ENCODE measurements around the gene TMEM175.
"Not testable (repeated sequence)": the region's sequence is repeated elsewhere in the genome, so short reads cannot be mapped to it uniquely, and the experiment has no call there.

The TMEM175 gene

DNA sequence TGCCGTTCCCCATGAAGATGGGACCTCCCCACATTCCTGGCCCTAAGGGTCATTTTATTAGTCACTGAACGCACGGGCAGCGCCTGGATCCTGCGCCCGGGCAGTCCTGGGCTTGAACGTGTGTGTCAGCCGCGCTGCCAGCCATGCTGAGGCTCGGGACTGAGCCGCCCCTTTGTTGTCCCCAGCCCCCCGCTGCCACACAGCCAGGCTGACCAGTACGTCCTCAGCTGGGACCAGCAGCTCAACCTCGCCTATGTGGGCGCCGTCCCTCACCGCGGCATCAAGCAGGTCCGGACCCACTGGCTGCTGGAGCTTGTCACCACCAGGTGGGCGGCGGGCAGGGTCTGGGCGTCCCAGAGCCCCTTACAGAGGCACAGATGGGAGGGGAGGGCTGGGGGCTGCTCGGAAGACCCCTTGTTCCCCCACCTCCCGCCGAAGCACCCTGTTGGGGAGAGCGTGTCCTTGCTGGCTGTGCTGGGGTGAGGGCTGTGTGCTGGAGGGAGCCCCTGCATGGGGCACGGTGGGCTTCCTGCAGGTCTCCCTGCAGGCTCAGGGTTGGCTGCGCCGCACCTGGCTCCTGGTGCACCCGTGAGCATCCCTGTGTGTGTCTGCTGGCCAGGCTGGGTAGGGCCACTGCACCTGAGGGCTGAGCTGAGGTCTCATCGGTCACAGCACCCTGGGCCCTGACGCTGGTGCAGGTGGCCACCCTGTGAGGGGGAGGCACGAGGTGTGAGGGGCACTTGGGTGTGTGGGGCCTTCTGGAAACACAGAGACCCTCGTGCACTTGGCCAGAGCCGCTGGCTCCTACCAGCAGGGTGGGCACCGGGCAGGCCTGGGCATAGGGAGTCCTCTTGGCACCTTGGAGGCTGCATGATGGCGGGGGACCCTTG, 55.6 kb downstream of the TMEM175 start:
- DNase-seq (ENCODE audit: extremely low read depth in 1 of 2, low read depth in 1 of 2): no peak

DNA sequence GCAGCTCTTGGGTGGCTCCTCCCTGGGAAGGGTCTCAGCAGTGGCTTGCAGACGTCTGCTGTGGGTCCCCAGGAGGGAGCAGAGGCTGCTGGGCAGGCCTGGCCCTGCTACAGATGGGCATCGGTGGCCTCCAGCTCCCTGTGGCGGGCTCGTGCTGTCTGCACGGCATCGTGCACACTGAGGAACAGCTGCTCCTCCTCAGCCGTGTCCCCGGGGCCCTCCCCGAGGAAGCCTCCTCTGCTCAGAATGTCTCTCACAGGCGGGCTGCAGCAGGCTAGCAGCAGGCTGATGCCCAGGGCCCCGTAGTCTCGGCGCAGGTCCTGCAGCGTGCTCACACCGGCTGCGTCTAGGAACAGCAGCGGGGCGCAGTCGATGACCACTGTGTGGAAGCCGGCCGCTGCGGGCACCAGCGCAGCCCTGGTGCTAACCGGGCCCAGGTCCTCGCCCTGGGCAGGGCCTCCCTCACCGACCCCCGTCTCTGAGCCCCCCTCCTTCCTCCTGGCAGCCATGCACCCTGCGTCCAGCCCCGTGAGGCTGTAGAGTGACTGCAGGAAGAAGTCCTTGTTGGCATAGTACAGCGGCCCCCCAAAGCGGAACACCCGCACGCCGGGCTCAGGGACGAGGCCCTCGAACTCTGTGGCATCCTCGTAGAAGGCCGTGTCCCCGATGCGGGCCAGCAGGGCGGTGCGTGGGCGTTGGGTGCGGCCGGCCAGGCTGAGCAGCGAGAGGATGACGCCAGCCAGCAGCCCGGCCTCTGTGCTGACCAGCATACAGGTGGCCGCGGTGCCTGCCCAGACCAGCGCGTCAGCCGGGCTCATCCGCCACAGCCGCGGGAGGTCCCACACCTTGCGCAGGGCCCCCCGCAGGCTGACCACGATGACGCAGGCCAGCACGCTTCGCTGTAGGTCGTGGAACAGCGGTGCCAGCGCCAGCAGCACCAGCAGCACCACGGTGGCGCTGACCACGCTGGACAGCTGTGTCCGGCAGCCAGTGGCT, 56.8 kb downstream of the TMEM175 start:
- no peak for DNase-seq (ENCODE audit: extremely low read depth in 1 of 2, low read depth in 1 of 2)

DNA sequence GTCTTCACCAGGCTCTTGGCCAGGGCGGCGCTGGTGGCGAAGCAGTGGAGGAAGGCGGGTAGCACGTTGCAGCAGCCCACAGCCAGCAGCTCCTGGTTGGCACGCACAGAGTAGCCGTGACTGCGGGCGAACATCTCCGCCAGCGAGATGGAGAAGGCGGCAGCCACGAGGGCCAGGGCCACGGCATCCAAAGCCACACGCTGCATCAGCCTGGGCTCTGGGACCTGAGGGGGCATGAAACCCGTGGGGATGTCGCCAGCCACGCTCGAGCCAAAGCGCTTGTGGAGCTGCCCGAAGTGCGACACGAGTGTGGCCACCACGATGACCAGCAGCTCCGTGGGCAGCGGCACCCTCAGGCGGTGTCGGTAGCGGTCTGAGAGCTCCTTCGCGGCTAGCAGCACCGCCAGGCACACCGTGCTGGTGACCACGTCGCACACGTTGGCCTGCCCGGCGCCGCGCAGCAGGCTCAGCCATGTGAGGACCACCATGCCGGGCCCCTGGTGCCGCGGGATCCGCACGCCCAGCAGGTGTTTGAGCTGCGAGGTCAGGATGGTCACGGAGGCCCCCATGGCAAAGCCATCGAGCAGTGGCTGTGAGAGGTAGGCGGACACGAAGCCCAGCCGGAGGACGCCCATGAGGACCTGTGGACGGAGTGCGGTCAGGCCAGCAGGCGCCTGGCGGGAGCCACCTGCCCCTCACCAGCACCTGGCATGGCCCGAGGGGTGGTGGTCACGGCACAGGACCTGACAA, 57.6 kb downstream of the TMEM175 start:
- no peak for DNase-seq (ENCODE audit: extremely low read depth in 1 of 2, low read depth in 1 of 2)

DNA sequence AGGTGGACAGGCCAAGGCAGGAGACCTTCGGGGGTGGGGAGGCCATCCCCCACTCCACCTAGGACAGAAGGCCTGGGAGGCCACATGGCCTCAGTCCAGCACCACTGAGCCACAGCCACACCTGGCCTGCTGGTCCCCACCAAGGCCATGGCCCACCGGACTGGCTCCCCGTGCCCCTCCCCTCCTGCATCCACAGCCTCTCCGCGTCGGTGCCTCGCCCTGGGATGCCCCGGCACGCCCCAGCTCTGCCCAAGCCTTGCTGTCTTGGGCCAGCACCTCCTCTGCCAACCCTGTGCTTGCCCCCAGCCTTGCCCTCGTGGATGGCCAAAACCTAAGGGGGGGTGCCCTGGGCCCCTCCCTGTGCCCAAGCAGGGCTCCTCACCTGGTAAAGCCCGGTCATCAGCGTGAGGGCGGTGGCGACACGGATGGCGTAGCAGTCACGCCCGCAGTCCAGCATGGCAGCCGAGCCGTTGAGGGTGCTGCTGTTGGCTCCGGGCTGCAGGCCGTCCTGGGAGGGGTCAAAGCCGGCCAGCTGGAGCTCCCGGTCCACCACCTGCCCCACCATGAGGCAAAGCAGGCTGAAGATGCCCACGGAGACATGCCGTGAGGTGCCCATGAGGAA, 58.6 kb downstream of the TMEM175 start:
- no peak for DNase-seq (ENCODE audit: extremely low read depth in 1 of 2, low read depth in 1 of 2)

DNA sequence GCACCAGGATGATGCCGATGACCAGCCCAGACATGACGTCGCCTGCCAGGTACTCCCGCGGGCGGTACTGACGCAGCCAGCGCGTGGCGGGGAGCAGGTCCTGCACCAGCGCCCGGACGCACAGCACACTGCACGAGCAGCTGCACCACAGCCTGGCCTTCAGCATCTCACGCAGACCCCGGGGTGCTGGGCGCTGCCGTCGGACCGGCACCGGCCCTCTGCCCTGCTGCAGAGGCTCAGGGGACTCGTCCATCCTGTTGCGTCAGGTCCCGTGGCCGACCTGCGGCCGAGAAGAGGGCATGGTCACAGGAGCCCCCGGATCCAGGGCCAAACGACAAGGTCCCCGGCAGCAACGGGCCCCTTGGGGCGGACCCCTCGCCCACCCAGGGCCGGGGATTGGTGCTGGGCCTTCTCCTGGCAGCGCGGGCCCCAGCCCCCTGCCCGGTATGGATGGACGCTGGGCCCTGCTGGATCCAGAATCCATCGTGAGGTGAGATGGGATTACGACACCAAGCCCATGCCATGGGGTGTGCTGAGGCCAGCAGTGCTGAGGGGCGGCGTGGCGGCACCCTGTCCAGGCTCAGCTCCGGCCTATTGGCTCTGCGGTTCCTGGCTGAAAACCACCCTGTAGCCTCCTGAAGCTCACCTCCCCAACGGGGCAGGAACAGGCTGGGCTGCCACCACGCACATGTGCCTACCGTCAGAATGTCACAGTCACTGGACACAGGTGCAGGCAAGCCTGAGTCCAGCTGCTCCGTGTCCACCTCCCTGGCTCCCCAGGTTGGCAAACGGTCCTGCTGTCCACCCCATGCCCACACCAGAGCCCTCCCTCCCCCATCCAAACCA, 59.4 kb downstream of the TMEM175 start:
- DNase-seq (ENCODE audit: extremely low read depth in 1 of 2, low read depth in 1 of 2): no peak

DNA sequence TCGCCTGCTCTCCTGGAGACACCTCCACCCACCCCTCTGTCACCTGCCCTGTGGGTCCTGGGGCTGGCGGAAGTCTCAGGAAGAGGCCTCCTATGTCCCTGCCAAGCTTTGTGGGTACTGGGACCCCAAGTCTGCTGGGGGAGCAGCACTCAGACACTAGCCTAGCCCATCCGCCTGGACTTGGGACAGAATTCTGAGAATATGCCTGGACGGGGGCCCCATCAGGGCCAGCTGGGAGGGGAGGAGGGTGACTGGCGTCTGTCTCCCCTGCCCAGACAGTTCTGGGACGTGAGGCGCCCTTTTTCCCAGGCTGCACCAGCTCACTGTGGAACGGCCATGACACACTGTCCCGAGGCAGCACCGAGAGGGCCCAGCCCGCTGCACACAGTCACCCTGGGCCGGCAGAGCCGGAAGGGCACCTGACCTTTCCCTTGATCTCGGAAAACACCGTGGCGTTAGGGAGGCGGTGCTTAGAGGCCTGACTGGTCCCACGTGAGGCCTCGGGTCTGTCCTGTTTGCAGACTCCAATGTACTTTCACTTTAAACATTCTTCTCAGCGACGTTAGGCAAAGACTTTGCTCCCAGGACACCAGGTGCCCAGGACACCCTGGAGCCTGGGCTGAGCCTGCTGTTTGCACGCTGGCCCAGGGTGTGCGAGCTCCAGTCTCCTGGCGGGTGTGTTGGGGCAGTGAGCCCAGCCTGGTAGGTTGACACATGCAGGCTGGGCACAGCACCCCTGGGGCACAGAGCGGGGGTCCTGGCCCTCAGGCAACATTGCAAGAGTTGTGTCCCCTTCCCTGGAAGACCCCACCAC, 60.2 kb downstream of the TMEM175 start:
- DNase-seq (ENCODE audit: extremely low read depth in 1 of 2, low read depth in 1 of 2): no peak

DNA sequence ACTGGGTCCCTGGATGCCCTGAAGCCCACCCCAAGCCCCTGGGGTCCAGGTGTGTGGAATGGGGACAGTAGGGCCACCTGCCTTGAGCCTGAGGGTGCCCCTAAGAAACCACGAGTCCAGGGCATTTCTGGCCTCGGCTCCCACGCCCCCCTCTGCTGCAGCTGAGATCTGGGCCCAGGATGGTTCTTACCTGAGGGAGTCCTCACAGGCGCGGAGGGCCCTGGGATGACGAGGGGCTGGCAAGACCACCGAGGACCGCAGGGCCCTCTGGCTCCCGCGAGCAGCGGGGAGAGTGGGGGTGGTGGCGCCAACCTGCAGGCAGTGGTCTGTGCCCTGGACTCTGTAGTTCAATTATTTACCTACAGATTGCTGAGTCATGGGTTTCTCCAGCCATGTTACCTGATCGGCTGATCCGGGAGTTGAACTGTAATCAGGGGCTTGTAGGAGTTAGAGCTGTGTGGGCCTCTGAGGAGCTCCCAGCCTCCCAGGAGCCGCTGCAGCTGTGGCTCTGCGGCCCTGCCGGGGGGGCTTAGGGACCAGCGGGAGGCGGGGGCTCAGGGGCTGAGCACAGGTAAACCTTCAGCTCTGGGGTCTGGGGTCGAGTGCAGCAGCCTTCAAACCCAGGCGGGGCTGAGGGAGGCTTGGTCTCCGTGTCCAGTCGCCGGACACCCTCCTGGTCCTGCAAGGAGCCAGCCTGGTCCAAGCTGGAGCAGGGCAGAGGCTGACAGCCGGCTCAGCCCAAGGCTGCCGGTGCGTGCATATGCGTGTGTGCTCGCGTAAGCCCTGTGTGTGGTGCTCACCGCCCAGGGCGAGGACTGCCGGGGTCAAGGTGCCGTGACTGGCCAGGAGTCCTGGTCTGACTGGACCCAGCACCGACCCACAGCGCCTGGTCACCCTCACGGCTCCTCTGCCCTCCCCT, 61.1 kb downstream of the TMEM175 start, which contains the start of gene SLC26A1:
Gene SLC26A1, minus strand, starts transcription at position 294 of the 919 bp plus-strand sequence. CDS start 1,701 bp downstream, outside the sequence.
- DNase-seq (ENCODE audit: extremely low read depth in 1 of 2, low read depth in 1 of 2): no peak

DNA sequence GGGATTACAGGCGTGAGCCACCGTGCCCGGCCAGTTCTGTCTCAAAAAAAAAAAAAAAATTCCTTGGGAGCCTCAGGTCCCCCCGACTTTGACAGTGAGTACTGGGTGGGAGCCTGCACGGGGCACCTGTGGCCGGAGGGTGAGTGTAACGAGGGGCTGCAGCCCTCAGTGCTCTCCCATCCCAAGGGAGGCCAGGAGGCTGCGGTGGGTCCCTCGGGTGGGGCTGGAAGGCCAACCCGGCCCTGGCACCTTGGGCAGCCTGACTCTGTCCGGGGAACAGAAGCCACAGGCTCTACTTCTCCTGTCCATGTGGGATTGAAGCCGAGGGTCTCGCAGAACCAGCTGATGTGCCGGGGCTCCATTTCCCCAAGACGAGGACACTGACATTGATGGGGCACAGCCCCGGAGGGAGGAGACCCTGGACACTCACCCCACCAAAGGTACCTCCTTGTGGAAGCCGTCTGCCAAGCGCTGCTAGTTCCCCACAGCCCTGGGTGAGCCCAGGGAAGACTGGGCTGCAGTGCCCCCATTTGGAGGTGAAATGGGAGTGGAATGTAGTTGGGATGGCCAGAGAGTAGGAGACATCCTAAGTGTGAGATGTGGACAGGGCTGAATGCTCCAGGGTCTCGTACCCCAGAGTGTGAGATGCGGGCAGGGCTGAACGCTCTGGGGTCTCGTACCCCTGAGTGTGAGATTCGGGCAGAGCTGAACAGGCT, 63.2 kb downstream of the TMEM175 start:
- DNase-seq (ENCODE audit: extremely low read depth in 1 of 2, low read depth in 1 of 2): no peak

DNA sequence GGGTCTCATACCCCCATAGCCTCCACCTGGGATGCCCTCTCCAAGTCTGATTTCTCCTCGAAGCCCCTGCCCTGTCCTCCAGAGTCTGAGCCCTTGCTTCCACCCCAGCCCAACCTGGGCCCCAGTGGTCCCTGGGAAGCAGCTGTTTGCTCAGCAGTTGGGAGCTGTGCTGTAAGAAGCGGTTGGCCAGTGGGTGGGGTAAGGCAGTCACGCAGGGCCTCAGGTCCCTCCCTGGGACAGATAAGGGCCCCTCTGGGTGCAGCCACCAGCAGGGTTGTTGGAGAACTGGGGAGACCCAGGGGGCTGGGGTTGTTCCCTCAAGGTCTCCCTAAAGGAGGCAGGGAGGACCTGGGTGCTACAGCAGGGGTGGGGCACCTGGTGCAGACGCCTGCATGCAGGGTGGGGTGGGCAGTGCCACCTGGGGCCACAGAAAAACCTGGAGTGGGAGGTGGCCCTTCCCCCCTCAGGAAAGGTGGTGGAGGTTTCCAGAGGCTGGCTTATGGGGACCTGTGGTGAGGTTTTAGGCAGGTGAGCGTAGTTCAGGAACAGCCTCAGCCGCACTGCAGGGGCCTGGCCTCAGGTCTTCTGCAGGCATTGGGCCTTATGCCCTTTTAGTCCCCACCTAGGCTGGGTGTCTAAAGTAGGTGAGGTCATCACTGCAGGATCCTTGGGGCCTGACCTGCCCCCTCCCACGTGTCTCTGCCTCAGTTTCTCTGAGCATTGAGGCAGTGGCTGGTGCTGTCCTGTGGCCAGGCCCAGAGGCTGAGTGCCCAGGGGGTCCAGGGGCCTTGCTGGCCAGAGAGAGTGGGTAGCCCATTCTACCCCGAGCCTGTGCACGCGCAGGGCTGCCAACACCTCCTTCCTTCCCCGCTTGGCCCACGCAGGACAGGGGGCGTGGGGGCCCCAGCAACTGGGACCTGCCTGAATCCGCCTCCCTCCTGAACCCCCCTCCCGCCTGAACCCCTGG, 64.1 kb downstream of the TMEM175 start:
- no peak for DNase-seq (ENCODE audit: extremely low read depth in 1 of 2, low read depth in 1 of 2)

DNA sequence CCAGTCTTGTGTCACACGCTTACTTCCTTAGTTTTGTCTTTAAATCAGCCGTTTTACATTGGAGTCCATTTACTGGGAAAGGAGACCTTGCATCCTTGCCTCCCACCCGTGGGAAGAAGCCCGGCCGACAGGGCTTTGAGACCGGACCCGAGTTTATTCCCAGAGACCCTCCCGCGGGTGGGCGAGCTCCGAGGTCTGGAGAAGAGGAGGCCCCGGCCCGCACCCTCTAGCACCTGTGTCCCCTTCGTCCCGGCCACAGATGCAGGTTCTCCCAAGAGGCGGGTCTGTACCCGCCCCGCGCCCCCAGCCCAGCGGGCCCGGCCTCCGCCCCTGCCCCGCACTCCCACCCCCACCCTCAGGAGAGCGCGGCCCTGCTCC, 64.7 kb downstream of the TMEM175 start:
- DNase-seq (ENCODE audit: extremely low read depth in 1 of 2, low read depth in 1 of 2): no peak

DNA sequence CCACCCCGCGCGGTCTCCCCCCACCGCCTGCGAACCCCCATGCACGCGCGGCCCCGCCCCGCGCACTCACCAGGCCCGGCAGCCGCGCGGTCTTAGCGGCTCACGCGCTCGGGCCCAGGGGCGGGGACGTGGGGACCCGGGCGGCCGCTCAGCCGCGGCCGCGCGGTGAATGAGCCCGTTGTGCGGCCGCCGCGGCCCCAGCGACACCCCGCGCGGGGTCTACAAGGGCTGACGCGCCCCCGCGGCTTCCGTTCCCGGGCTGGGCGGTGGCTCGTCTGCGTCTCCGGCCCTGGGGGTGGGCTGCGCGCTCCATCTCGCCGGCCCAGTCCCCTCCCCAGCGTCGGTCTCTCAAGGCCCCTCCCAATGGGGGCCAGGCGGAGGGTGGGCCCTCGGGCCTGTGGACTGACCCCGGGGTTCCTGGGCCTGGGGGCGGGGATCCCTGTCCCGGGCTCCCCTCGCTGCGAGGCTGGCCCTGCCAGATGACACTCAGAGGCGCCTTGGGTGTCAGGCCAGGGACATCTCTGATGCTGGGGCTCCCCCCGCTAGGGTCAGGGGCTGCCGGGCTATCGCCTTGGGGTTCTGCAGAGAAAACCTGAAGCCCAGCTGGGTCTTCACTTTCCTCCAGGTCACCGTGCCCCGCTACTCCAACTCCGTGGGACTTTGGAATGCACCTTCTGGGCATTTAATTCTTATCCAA, 65.3 kb downstream of the TMEM175 start:
- no peak for DNase-seq (ENCODE audit: extremely low read depth in 1 of 2, low read depth in 1 of 2)

DNA sequence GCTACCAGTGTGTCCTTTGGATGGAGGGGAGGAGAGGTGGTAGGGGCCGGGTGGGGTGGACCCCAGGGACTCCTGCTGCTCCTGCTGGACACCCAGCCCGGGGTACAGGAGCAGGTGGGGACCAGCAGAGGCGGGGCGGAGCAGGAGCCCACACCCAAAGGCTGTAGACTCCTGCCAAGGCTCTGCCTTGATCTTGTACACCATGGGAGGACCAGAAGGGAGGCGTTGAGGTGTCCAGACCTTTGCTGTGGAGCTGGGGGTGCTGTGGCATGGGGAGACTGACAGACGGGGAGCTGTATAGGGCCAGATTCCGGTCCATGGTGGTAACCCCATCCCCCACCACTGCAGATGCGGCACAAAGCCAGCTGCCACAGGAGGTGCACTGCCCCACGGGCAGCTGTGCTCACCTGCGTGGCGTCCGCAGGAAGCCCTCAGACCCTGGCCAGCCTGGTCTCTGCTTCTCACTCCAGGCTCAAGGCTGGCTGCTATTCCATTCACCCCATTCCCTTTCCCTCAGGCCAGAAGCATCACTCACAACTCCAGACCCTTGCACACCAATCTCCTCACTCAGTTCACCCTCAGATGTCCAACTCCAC, 65.9 kb downstream of the TMEM175 start:
- DNase-seq (ENCODE audit: extremely low read depth in 1 of 2, low read depth in 1 of 2): no peak

DNA sequence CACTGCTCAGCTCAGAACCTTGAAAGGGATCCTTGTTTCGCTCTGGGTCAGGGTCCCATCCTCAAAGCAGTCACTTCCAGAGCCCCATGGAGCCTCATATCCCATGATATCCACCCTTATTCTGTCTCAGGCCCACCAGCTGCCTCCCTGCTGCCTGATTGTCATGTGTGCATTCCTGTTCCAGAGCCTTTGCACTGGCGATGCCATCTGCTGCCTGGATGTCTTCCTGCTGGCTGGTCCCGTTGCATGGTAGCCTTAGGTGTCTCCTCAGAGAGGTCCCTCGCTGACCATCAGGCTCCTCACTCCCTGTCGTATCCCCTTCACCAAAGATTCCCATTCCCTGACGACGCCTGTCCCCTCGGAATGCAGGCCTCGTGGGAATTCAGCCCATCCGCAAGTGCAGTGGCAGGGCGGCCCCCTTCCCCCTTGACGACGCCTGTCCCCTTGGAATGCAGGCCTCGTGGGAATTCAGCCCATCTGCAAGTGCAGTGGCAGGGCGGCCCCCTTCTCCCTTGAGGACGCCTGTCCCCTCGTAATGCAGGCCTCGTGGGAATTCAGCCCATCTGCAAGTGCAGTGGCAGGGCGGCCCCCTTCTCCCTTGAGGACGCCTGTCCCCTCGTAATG, 67.1 kb downstream of the TMEM175 start:
- not testable (repeated sequence) for DNase-seq (ENCODE audit: extremely low read depth in 1 of 2, low read depth in 1 of 2)

DNA sequence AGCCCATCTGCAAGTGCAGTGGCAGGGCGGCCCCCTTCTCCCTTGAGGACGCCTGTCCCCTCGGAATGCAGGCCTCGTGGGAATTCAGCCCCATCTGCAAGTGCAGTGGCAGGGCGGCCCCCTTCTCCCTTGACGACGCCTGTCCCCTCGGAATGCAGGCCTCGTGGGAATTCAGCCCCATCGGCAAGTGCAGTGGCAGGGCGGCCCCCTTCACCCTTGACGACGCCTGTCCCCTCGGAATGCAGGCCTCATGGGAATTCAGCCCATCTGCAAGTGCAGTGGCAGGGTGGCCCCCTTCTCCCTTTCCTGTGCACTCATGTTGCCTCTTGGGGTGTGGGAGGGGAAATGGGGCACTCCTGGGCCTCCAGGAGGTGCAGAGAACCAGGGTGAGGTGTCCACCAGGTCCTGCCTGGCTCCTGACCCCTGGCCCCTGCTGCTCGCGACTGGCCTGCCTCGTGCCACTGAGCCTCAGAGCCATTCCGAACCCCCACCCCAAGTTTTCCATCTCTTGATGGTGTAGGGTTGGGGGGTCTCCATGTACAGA, 67.7 kb downstream of the TMEM175 start:
- DNase-seq (ENCODE audit: extremely low read depth in 1 of 2, low read depth in 1 of 2): no peak

Measured in activated CD8-positive, alpha-beta memory T cell treated with anti-CD3 and anti-CD28 coated beads for 1 hour (primary cell).